ENCODE results near the gene RABEP2.

The RABEP2 gene

DNA sequence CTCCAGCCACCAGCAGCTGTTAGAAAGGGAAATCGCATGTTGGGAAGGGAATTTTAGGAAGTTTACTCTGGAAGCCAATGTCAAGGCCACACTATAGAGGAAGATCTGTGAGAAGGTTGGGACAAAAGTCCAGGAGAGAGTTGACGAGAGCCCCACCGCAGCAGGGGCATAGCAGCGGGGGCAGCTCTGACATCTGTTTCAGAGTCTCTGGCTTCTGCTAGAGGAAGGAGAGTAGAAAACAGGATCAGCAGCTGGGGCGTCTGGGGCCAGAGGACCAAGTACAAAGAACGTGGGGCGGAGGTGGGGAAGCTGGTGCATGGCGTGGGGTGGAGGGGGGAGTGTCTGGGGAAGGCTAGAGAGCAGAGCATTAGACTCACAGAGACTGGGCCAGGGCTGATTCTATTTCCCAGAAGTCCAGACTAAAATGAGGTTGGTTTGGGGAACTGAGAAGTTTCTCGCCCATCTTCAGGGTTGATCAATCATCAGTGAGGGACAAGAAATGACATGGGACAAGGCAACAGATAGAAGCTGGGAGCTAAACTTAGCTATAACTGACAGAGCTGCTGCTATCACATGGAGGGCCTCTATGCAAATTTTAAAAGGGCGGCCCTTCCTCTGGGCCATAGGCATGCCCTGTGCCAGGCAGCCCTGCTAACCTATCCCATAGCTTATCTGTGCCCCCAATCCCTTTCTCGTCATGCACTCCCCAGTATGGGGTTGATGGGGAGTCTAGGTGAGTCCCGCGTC is 1.2 kb downstream of the RABEP2 start:
- TF ChIP-seq L3MBTL2 (conservative IDR thresholded peaks at IDR 0.05) (no peak), ELF4 (IDR thresholded peaks at IDR 0.05) (no peak), FOXM1 (IDR thresholded peaks at IDR 0.05; ENCODE audit: borderline replicate concordance) (no peak), BHLHE40 (IDR thresholded peaks at IDR 0.05; ENCODE audit: borderline replicate concordance) (no peak), LEF1 (IDR thresholded peaks at IDR 0.05; ENCODE audit: borderline replicate concordance) (no peak), FOXK2 (IDR thresholded peaks at IDR 0.05) (no peak), TARDBP (IDR thresholded peaks at IDR 0.05) (no peak), SUZ12 (IDR thresholded peaks at IDR 0.05) (no peak), ARNT (IDR thresholded peaks at IDR 0.05) (no peak), CTBP1 (IDR thresholded peaks at IDR 0.05; ENCODE audit: borderline replicate concordance) (no peak), FOXA1 (IDR thresholded peaks at IDR 0.05) (no peak)
- TF ChIP-seq, protein P1, sequence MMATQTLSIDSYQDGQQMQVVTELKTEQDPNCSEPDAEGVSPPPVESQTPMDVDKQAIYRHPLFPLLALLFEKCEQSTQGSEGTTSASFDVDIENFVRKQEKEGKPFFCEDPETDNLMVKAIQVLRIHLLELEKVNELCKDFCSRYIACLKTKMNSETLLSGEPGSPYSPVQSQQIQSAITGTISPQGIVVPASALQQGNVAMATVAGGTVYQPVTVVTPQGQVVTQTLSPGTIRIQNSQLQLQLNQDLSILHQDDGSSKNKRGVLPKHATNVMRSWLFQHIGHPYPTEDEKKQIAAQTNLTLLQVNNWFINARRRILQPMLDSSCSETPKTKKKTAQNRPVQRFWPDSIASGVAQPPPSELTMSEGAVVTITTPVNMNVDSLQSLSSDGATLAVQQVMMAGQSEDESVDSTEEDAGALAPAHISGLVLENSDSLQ (IDR thresholded peaks at IDR 0.05) = no peak
- ChIA-PET POLR2A (interaction anchor here (1.0 to 2.3 kb wide), 4 partner anchors 12 to 61 kb away, joined by 3 to 8 read pairs (median 4); partner anchors contain the start of gene NFATC2IP), CTCF (no interaction called here)
- no peak for DNase-seq (ENCODE audit: extremely low spot score)

DNA sequence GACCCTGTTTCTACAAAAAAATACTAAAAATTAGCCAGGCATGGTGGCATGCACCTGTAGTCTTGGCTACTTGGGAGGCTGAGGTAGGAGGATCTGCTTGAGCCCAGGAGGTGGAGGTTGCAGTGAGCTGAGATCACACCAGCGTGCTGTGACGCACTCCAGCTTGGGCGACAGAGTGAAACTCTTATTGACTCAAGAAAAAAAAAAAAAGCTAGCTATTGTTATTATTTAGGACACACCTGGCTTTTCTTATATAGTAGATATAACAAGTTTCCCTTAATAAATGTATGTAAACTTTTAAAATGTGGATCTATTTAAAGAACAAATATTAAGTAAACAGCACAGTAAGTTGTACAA is 1.8 kb downstream of the RABEP2 start:
- DNase-seq (ENCODE audit: extremely low spot score) = no peak
- no peak for TF ChIP-seq HDGF (IDR thresholded peaks at IDR 0.05; ENCODE audit: borderline replicate concordance)
- CTCF ChIA-PET = no interaction called here
- POLR2A ChIA-PET = interaction anchor here (1.0 to 2.3 kb wide), 4 partner anchors 13 to 61 kb away, joined by 3 to 8 read pairs (median 4); partner anchors contain the start of gene NFATC2IP

DNA sequence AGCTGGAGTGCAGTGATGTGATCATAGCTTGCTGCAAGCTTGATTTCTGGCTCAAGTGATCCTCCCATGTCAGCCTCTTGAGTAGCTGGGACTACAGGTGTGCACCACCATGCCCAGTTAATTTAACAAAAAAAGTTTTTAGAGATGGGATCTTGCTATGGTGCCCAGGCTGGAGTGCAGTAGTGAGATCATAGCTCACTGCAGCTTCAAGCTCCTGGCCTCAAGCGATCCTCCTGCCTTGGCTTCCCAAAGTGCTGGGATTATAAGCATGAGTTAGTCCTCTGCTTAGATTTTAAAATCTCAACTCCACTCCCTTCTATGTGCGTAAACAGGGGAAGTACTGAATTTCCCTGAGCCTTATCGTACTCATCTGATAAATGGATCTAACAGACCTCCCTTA is 6.3 kb downstream of the RABEP2 start:
- DNase-seq (ENCODE audit: extremely low spot score) = no peak
- TF ChIP-seq CTBP1 (IDR thresholded peaks at IDR 0.05; ENCODE audit: borderline replicate concordance) (no peak), TARDBP (IDR thresholded peaks at IDR 0.05) (no peak), NFRKB (IDR thresholded peaks at IDR 0.05) (no peak), ELF4 (IDR thresholded peaks at IDR 0.05) (no peak), SP1 (IDR thresholded peaks at IDR 0.05) (no peak), SUZ12 (IDR thresholded peaks at IDR 0.05) (no peak), HDGF (IDR thresholded peaks at IDR 0.05; ENCODE audit: borderline replicate concordance) (no peak), LEF1 (IDR thresholded peaks at IDR 0.05; ENCODE audit: borderline replicate concordance) (no peak), ZNF384 (IDR thresholded peaks at IDR 0.05) (no peak), ARNT (IDR thresholded peaks at IDR 0.05) (no peak), BHLHE40 (IDR thresholded peaks at IDR 0.05; ENCODE audit: borderline replicate concordance) (no peak), FOXK2 (IDR thresholded peaks at IDR 0.05) (no peak), L3MBTL2 (conservative IDR thresholded peaks at IDR 0.05) (no peak), FOXM1 (IDR thresholded peaks at IDR 0.05; ENCODE audit: borderline replicate concordance) (no peak), FOXA1 (IDR thresholded peaks at IDR 0.05) (no peak)
- TF ChIP-seq, protein P1 (IDR thresholded peaks at IDR 0.05) = no peak
- ChIA-PET CTCF (interaction anchor here (0.8 kb wide), 1 partner anchor 27 kb away, joined by 3 read pairs; no protein-coding TSS in a partner anchor), POLR2A (no interaction called here)

DNA sequence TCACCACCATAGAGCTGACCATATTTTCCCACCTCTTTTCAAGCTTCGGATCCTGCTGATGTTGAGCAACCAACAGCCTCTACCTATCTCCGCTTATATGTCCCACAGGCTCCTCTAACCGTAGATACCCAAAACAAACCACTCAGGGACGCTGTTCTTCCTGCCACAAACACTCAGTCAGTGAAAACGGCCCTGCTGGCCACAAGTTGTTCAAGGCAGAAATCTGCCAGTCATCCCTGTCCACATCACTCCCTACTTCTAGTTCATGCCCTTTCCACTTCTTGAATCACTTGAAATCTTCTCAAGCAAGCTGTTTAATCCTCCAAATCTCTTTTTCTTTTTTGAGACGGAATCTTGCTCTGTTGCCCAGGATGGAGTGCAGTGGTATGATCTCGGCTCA is 7.9 kb downstream of the RABEP2 start:
- ChIA-PET POLR2A (no interaction called here), CTCF (no interaction called here)
- no peak for TF ChIP-seq LEF1 (IDR thresholded peaks at IDR 0.05; ENCODE audit: borderline replicate concordance)
- TF ChIP-seq, protein P1 (IDR thresholded peaks at IDR 0.05) = no peak
- no peak for TF ChIP-seq TARDBP (IDR thresholded peaks at IDR 0.05)
- no peak for TF ChIP-seq FOXA1 (IDR thresholded peaks at IDR 0.05)
- no peak for TF ChIP-seq SP1 (IDR thresholded peaks at IDR 0.05)
- no peak for DNase-seq (ENCODE audit: extremely low spot score)

DNA sequence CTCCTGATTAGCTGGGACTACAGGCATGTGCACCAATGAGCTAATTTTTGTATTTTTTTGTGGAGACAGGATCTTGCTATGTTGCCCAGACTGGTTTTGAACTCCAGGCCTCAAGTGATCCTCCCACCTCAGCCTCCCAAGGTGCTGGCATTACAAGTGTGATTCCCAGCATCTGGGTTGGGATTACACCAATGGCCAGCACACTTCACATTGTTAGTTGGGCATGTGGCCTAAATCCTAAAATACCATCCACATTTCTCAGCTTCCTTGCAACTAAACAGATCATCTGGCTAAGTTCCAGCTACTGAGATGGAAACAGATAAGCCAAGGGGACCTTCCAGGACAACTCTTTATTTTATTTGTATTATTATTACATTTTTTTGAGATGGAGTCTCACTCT is 9.9 kb downstream of the RABEP2 start:
- CTCF ChIA-PET = no interaction called here
- POLR2A ChIA-PET = no interaction called here
- no peak for DNase-seq (ENCODE audit: extremely low spot score)
- no peak for TF ChIP-seq LEF1 (IDR thresholded peaks at IDR 0.05; ENCODE audit: borderline replicate concordance)
- TF ChIP-seq FOXK2 (IDR thresholded peaks at IDR 0.05) = no peak
- TF ChIP-seq HDGF (IDR thresholded peaks at IDR 0.05; ENCODE audit: borderline replicate concordance) = no peak
- TF ChIP-seq SP1 (IDR thresholded peaks at IDR 0.05) = no peak
- TF ChIP-seq FOXM1 (IDR thresholded peaks at IDR 0.05; ENCODE audit: borderline replicate concordance) = no peak
- TF ChIP-seq BHLHE40 (IDR thresholded peaks at IDR 0.05; ENCODE audit: borderline replicate concordance) = no peak
- TF ChIP-seq FOXA1 (IDR thresholded peaks at IDR 0.05) = no peak
- no peak for TF ChIP-seq ARNT (IDR thresholded peaks at IDR 0.05)
- TF ChIP-seq NFRKB (IDR thresholded peaks at IDR 0.05) = no peak

DNA sequence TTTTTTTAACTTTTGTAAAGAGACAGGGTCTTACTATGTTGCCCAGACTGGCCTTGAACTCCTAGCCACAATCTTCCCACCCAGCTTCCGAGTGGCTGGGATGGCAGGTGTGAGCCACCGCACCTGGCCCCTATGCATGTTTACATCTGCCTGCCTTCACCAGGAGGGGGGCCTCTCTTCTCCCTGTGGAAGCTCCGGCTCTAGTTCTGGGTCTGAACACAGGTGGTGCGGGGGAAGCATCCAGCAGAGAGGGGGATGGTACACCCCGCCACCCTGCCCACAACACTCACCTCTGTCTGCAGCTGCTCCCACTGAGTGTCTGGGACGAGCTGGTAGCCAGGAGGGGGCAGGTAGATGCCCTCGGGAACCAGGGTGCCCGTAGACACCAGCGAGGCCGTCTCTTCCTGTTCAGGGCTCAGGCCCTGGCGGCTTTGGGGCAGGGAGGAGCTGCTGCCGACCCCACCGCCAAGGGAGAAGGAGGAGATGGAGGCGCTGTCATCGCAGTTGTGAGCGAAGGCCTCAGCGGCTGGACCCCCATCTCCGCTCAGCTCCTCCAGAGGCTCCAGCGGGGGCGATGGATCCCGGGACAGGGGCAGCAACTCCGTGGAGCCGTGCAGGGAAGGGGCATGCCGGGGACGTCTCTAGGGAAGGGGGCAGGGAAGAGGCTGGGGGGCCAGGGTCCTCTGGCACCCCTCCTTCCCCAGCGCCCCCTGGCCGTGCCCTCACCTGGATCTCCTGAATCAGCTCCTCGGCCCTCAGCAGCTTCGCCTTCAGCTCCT is 10.9 kb downstream of the RABEP2 start:
- CTCF ChIA-PET = no interaction called here

More for the DNA sequence above, 10.9 kb downstream of the RABEP2 start:
- no peak for TF ChIP-seq ELF4 (IDR thresholded peaks at IDR 0.05)
- TF ChIP-seq, protein P1 (IDR thresholded peaks at IDR 0.05) = no peak
- TF ChIP-seq SP1 (IDR thresholded peaks at IDR 0.05) = no peak
- no peak for TF ChIP-seq L3MBTL2 (conservative IDR thresholded peaks at IDR 0.05)
- TF ChIP-seq FOXA1 (IDR thresholded peaks at IDR 0.05) = no peak
- no peak for TF ChIP-seq TARDBP (IDR thresholded peaks at IDR 0.05)
- TF ChIP-seq LEF1 (IDR thresholded peaks at IDR 0.05; ENCODE audit: borderline replicate concordance) = no peak
- no peak for TF ChIP-seq SUZ12 (IDR thresholded peaks at IDR 0.05)
- no peak for TF ChIP-seq FOXM1 (IDR thresholded peaks at IDR 0.05; ENCODE audit: borderline replicate concordance)
- TF ChIP-seq HDGF (IDR thresholded peaks at IDR 0.05; ENCODE audit: borderline replicate concordance) = no peak
- no peak for TF ChIP-seq ZNF384 (IDR thresholded peaks at IDR 0.05)
- no peak for TF ChIP-seq NFRKB (IDR thresholded peaks at IDR 0.05)
- no peak for TF ChIP-seq BHLHE40 (IDR thresholded peaks at IDR 0.05; ENCODE audit: borderline replicate concordance)
- TF ChIP-seq FOXK2 (IDR thresholded peaks at IDR 0.05) = no peak
- TF ChIP-seq CTBP1 (IDR thresholded peaks at IDR 0.05; ENCODE audit: borderline replicate concordance) = no peak
- no peak for DNase-seq (ENCODE audit: extremely low spot score)
- POLR2A ChIA-PET = interaction anchor here (0.9 kb wide), 1 partner anchor 31 kb away, joined by 3 read pairs; no protein-coding TSS in a partner anchor
